Pulmonary artery endothelial cell (primary cell): ENCODE results near the gene ZNF584. TPM values are rescaled to one million over a fixed set of nuclear protein-coding genes. Genes with fewer than 3 reads are reported as not detected.
A peak's percentile ranks its signal among the peaks of the same experiment; 100 is the strongest.
"Not testable (repeated sequence)": the region's sequence is repeated elsewhere in the genome, so short reads cannot be mapped to it uniquely, and the experiment has no call there.

Experiments
- DNase-seq: peaks from one replicate; pipeline ENCODE4 v3.0.0-alpha.2; 2011; ENCODE audit warnings: low read depth, low spot score
- total RNA-seq: library from RNA; depleted of rRNA; stranded (reverse); fragments of >200 nt; gene quantifications from 2 replicates; pipeline ENCODE4 v1.2.3, GENCODE V29; 2014

Gene ZNF584
- total RNA-seq, 1 donor from 2014 or later: 20.3 TPM

- DNase-seq: not testable (repeated sequence)
Observed at GRCh38 chr19:58403920-58404478, 4.5 kb upstream of the ZNF584 start.

- no peak for DNase-seq
Observed at GRCh38 chr19:58406818-58407657, 1.4 kb upstream of the ZNF584 start.

DNA sequence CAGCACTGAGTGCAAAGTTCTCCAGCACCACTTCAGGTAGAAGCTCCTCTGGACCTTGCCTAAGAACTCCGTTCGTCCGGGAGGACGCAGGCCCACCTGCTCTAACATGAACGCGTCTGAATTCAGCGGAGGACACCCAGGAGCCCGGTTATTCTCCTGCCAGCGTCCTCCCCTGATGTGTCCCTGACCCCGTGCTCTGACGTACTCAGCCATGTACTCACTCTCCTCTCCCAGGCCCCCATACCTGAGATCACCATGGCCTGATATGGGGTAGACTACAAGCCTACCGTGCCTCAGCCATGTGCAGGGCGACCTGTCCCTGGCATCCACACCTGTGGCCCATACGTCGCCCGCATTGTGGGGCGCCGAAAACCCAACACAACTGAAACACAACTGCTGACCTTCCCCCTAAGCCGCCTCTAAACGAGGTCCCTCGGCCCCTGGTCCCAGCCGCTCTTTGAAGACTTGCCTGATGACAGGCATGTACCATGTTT, 744 bp upstream of the ZNF584 start:
- no peak for DNase-seq

- DNase-seq: no peak
Observed at GRCh38 chr19:58409010-58409790, 751 bp downstream of the ZNF584 start.

GRCh38 chr19:58416604-58417003, 8.2 kb downstream of the ZNF584 start:
- no peak for DNase-seq

DNA sequence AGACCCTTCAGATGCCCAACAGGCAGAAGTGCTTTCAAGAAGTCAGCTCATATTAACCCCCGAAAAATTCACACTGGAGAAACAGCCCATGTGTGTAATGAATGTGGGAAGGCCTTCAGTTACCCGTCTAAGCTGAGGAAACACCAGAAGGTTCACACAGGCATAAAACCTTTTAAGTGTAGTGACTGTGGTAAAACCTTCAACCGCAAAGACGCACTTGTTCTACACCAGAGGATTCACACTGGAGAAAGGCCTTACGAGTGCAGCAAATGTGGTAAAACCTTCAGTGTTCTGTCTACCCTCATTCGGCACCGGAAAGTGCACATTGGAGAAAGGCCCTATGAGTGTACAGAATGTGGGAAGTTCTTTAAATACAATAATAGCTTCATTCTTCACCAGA, 8.6 kb downstream of the ZNF584 start:
- no peak for DNase-seq

- DNase-seq: no peak
Observed at GRCh38 chr19:58428617-58429016, 20.2 kb downstream of the ZNF584 start.

DNA sequence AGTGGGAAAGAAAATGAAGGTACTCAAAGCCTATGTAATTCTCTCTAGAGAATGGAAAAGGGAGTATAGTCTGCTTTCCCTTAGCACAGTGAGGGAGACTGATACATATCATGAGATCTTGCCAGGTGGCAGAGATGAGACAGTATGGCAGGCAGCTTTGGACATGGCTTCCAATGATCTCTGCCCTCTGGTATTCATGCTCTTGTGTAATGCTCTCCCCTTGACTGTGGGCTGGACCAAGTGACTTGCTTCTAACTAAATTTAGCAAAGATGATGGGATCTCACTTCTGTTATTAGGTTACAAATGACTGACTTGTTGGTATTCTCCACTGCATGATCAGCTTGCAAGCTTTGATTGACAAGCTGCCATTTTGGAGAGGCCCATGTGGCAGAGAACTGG, 21.3 kb downstream of the ZNF584 start:
- no peak for DNase-seq

DNA sequence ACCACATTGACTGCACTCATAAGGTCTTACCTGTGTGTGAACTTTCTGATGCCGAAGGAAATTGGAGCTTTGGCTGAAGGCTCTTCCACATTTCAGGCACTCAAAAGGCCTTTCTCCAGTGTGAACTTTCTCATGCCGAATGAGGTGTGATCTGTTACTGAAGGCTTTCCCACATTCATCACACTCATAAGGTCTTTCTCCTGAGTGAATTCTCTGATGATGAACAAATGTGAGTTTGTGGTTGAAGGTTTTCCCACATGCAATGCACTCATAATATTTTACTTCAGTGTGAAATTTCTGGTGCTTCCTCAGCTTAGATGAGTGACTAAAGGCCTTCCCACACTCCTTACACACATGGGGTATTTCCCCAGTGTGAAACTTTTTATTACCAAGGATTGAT, 25.8 kb downstream of the ZNF584 start:
- DNase-seq: no peak

DNA sequence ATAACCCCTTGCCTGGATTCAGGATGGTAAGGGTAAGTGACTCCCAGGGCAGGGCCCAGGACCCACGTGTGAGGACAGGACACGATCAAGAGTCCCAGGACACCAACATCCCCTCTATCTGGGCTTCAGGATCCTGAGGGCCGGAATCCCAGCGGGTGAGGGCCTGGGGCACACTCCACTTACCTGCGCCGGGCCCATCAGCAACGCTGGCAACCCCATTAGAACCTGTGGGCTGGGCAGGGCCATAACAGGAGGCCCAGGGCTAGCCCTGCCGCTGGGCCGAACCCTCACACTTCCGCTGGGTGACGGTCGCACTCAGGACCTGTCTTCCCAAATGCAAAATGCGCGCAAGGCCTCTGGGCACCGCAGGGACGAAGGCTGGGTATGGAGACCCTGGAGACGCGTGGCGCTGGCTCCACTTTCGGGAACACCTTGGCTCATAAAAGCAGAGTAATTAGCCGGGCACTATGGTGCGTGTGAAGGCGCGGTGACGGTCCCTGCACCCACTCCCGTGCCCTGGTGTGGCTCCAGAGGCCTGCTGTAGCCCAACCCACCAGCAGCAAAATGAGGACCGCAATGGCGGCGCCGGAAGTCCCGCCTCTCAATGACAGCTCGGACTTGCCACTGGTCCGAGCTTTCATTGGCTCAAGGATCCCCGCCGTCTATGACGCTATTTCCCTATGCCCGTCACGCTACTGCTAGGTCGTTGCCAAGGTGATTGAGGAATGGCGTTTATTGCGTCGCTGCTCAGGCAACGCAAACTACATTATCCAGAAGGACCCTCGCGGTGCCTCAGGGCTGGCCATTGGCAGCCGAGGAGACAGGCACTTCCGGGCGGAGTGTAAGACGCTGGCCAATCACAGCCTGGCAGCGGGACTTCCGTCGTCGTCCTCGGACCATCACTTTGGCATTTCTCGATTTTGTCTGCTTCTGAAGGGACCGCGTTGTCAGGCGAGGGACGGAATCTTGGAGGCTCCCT, 31.4 kb downstream of the ZNF584 start, which contains the start of gene ZNF132:
Gene ZNF132 (minus strand): TSS at position 578 of the 979 bp plus-strand sequence. CDS start 332 bp downstream, at position 246.
- DNase-seq: peak; percentile 100

DNA sequence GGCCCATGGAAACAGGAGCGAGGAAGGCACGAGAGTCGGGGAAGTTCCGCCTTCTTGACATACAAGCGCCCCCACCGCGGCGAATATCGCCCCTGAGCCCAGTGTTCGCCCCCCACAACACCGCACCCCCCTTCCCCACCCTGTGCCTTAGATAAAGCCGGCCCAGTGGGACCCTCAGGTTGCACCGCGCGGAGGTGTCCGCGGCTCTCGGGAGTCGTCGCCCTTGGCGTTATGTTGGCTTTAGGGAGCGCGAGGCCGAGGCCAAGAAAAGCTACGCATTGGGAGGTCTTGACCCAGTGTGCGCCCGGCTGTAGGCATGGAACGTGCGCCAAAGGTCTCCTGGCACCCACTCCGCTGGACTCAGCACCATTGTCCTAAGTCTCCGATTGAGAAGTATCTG, 32.1 kb downstream of the ZNF584 start:
- DNase-seq: no peak

DNA sequence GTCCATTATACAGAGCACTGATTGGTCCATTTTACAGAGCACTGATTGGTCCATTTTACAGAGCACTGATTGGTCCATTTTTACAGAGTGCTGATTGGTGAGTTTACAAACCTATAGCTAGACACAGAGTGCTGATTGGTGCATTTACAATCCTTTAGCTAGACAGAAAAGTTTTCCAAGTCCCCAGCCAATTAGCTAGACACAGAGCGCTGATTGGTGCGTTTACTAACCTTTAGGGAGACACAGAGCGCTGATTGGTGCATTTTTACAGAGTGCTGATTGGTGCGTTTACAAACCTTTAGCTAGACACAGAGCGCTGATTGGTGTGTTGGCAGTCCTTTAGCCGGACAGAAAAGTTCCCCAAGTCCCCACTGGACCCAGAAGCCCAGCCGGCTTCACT, 34.5 kb downstream of the ZNF584 start:
- DNase-seq: not testable (repeated sequence)

DNA sequence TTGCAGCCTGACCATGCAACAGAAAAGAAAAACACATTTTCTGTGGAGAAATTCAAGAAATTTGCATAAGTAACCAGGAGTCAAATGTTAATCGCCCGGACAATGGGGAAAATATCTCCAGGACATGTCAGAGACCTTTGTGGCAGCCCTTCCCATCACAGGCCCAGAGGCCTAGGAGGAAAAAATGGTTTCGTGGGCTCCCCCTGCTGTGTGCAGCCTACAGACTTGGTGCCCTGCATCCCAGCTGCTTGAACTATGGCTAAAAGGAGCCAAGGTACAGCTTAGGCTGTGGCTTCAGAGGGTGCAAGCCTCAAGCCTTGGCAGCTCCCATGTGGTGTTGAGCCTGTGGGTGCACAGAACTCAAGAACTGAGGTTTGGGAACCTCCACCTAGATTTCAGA, 40.4 kb downstream of the ZNF584 start:
- not testable (repeated sequence) for DNase-seq

DNA sequence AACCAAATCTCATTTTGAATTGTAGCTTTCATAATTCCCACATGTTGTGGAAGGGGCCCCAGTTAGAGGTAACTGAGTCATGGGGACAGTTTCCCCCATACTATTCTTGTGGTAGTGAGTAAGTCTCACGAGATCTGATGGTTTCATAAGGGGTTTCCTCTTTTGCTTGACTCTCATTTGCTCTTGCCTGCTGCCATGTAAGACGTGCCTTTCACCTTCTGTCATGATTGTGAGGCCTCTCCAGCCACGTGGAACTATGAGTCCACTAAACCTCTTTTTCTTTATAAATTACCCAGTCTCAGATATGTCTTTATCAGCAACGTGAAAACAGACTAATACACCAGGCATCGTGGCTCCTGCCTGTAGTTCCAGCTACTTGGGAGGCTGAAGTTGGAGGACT, 41.5 kb downstream of the ZNF584 start:
- DNase-seq: not testable (repeated sequence)

DNA sequence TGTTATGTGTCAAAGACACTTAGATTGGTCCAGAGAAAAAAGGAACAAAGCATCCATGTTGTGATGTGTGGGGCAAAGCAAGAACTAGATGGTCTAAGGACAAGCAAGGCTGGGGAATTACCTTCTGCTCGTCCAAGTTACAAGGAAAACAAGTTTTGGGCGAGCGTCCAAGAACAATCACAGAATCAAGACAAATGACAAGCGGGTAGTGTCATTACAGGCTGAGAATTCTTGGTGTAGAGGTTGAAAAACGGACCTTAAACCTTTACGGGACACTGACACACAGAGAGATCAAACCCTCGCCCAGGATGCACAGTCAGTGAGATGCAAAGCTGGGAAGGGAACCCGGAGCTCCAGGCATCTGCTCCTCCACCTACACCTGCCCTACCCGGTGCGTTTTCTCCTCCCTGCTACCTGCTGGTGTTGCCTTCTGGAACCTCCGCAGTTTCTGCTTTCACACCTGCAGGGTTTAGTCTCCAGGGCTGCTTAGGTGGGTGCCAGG, 42.5 kb downstream of the ZNF584 start:
- no peak for DNase-seq

- DNase-seq: peak; percentile 80
Observed at GRCh38 chr19:58451358-58452101, 43.1 kb downstream of the ZNF584 start, which contains the start of gene ZNF324B. TSS of gene ZNF324B (plus strand) at chr19:58451622. CDS start at chr19:58453702, 2,080 bp downstream.

DNA sequence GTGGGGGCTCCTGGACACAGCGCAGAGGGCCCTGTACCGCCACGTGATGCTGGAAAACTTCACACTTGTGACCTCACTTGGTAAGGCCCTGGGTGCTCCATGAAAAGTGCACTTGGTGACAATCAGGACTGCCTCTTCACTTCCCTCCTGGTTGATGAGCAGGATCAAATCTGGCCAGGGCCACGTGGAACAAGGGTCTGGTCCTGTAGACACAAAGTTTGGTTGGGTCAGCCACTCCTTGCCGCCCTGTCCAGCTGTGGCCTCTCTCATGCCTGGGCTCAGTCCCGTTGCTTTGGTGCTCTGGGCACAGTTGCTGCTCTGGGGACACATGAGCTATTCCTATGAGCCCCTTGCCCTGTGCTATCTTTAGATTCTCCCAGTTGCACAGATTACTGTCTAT, 45.3 kb downstream of the ZNF584 start:
- DNase-seq: no peak

DNA sequence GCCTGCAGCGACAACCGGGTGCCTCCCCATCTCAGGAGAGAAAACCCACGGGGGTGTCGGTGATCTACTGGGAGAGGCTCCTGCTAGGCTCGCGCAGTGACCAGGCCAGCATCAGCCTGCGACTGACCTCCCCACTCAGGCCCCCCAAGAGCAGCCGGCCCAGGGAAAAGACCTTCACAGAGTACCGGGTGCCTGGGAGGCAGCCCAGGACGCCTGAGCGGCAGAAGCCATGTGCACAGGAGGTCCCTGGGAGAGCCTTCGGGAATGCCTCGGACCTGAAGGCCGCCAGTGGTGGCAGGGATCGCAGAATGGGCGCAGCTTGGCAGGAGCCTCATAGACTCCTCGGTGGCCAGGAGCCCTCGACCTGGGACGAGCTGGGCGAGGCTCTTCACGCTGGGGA, 46.9 kb downstream of the ZNF584 start:
- DNase-seq: no peak

- DNase-seq: no peak
Observed at GRCh38 chr19:58456111-58456510, 47.7 kb downstream of the ZNF584 start.

GRCh38 chr19:58460039-58460438, 51.6 kb downstream of the ZNF584 start:
- DNase-seq: no peak
